Endodermal cell (in vitro differentiated cells): ENCODE measurements around the gene PLCB3. TPM values are rescaled to one million over a fixed set of nuclear protein-coding genes. Genes with fewer than 3 reads are reported as not detected.

ENCODE experiments used
- DNase-seq: peaks from one replicate; pipeline ENCODE4 v3.0.0-alpha.2; 2017
- H3K27ac ChIP-seq: 2 replicates; pipeline ENCODE4 v1.5.1; 2013; ENCODE audit warnings: mild to moderate bottlenecking, low read depth, low read length, moderate library complexity
- H3K27me3 ChIP-seq: 2 replicates; pipeline ENCODE4 v1.6.1; 2013; ENCODE audit warnings: mild to moderate bottlenecking, low read length, moderate library complexity; ENCODE audit not compliant: insufficient read depth, control insufficient read depth, poor library complexity, severe bottlenecking
- H3K36me3 ChIP-seq: 2 replicates; pipeline ENCODE4 v1.7.0; 2013; ENCODE audit warnings: mild to moderate bottlenecking, low read length, moderate library complexity; ENCODE audit not compliant: control insufficient read depth, insufficient read depth
- H3K4me1 ChIP-seq: one replicate; pipeline ENCODE4 v1.7.0; 2013; ENCODE audit warnings: low read length; ENCODE audit not compliant: control insufficient read depth, insufficient read depth
- H3K4me3 ChIP-seq: 2 replicates; pipeline ENCODE4 v1.5.1; 2013; ENCODE audit warnings: mild to moderate bottlenecking, low read length, moderate library complexity
- H3K9ac ChIP-seq: 2 replicates; pipeline ENCODE4 v1.6.1; 2013; ENCODE audit warnings: mild to moderate bottlenecking, low read length, moderate library complexity; ENCODE audit not compliant: poor library complexity, severe bottlenecking; ENCODE audit errors: extremely low read depth
- H3K9me3 ChIP-seq: 2 replicates; pipeline ENCODE4 v1.6.1; 2013; ENCODE audit warnings: mild to moderate bottlenecking, low read length, moderate library complexity; ENCODE audit not compliant: control insufficient read depth
- H3K27ac Mint-ChIP-seq: 2 replicates; pipeline ENCODE4 v1.8.0; 2020; ENCODE audit warnings: mixed read lengths
- H3K27me3 Mint-ChIP-seq: 2 replicates; pipeline ENCODE4 v1.8.0; 2021; ENCODE audit warnings: mild to moderate bottlenecking, mixed read lengths; ENCODE audit not compliant: insufficient read depth
- H3K36me3 Mint-ChIP-seq: 2 replicates; pipeline ENCODE4 v1.8.0; 2020; ENCODE audit warnings: low read depth, mixed read lengths
- H3K4me1 Mint-ChIP-seq: 2 replicates; pipeline ENCODE4 v1.8.0; 2020; ENCODE audit warnings: mixed read lengths
- H3K4me3 Mint-ChIP-seq: 2 replicates; pipeline ENCODE4 v1.8.0; 2020; ENCODE audit warnings: mild to moderate bottlenecking, moderate library complexity, mixed read lengths
- H3K9me3 Mint-ChIP-seq: 2 replicates; pipeline ENCODE4 v1.8.0; 2020; ENCODE audit warnings: mild to moderate bottlenecking, mixed read lengths
- WGBS, 2 experiments: methylation state at CpG; one replicate each; pipeline versions ENCODE4 v1.1.5 to v1.1.7; 2013; ENCODE audit warnings: missing lambda C conversion rate in 2 of 2, mixed read lengths in 1 of 2; ENCODE audit not compliant: insufficient coverage in 1 of 2, insufficient read length in 1 of 2; 5-methylcytosine and 5-hydroxymethylcytosine counted together
- total RNA-seq, 2 donors: library from RNA; stranded (reverse); fragmentation: NEBNext Ultra II Directional in 1 of 2; extraction: Animal tissue kit (Norgen Biotek cat#: 25700) in 1 of 2; gene quantifications; 2 replicates in 1 of 2; 3 replicates in 1 of 2; pipeline ENCODE4 v1.2.1, GENCODE V29; 2021
- TF ChIP-seq, protein P1 (sequence below): fragments of 200-600 bp; sonication (generic); conservative IDR thresholded peaks from 2 replicates; pipeline ENCODE4 v1.5.0; 2021; ENCODE audit warnings: antibody characterized with exemption, mild to moderate bottlenecking

The PLCB3 gene
- total RNA-seq, 2 donors from 2014 or later, result 75.0 to 83.2 TPM

DNA sequence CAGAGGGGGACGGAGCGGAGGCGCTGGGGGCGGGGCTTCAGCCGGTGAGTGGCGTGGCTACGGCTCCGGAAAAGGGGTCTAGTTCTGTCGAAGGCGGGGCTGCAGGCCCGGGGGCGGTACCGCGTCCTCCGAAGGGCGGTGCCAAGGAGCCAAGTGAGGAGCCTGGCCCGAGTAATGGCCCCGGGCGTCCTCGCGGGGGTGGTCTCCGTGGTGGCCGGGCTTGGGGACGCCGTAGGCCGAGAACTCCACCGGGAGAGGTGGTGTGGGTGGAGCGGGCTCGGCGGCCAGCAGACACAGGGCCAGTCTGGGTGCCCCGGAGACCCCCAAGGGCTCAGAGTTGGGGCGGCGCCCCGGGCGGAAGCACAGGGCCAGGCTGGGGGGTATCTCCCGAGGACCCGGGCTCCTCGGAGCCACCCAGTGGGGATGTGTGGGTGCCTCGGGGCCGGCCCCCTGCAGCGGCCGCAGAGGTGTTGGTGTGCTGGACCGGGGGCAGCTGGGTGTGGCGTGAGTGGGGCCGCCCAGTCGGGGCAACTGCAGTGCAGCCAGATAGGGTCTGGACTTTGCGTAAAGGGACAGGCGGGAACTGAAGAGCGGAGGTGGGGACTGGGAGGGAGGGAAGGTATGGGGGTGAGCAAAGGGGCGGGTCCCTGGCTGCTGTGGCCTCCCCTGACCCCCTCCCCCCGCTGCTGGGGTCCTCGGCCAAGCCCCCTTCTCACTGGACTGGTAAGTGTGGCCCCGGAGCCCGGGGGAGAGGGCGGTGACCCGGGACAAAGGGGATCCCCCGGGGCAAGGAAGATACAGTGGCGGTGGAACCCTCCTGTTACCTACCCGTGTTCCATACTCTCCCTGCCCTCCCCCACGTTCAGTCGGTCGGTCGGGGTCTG lies 9.6 kb upstream of the PLCB3 start:
- no peaks in the 10 kb centered on the region for H3K9me3 Mint-ChIP-seq
- peak; percentile 86 for DNase-seq

DNA sequence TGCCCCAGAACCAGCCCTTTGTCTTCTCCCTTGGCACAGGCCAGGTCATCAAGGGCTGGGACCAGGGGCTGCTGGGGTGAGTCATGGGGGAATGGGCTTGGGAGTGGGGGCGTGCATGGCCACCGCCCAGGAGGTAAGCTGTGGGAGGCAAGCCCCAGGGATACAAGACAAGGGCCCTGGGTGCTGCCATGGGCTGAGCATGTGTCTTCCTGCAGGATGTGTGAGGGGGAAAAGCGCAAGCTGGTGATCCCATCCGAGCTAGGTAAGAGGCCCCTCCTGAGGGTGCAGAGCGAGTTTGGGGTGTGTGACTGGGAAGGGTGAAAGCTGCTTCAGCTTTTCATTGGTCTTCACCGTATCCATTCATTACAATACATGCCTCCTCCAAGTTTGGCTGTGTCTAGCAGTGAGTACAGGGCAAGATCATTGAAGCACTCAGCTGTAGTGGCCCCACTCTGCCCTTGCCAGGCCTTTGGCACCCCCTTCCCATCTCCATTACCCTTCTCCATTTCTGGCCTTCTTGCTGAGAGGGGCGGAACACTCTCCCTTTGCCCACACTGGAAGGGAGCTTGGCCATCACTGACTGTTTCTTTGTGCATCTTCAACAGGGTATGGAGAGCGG lies 8.0 kb upstream of the PLCB3 start:
- no peak for DNase-seq
- H3K9me3 Mint-ChIP-seq, result no peaks in the 10 kb centered on the region
- WGBS, 2 experiments, result 96 to 97% methylated on average over 4 to 8 of the region's 8 CpGs
- H3K27me3 Mint-ChIP-seq, result no peaks in the 10 kb centered on the region
- Histone ChIP-seq H3K4me1 (peaks cover 7% of the 10 kb centered on the region), H3K9me3 (no peaks in the 10 kb centered on the region), H3K27ac (no peak overlapping the region), H3K4me3 (no peak overlapping the region), H3K9ac (no peak overlapping the region), H3K36me3 (peaks cover 23% of the 10 kb centered on the region), H3K27me3 (no peaks in the 10 kb centered on the region)
- H3K27ac Mint-ChIP-seq, result peak overlapping the region; percentile 48
- peaks cover 24% of the 10 kb centered on the region for H3K36me3 Mint-ChIP-seq
- peak overlapping the region; percentile 76 for H3K4me3 Mint-ChIP-seq
- peaks cover 16% of the 10 kb centered on the region for H3K4me1 Mint-ChIP-seq
- TF ChIP-seq, protein P1, sequence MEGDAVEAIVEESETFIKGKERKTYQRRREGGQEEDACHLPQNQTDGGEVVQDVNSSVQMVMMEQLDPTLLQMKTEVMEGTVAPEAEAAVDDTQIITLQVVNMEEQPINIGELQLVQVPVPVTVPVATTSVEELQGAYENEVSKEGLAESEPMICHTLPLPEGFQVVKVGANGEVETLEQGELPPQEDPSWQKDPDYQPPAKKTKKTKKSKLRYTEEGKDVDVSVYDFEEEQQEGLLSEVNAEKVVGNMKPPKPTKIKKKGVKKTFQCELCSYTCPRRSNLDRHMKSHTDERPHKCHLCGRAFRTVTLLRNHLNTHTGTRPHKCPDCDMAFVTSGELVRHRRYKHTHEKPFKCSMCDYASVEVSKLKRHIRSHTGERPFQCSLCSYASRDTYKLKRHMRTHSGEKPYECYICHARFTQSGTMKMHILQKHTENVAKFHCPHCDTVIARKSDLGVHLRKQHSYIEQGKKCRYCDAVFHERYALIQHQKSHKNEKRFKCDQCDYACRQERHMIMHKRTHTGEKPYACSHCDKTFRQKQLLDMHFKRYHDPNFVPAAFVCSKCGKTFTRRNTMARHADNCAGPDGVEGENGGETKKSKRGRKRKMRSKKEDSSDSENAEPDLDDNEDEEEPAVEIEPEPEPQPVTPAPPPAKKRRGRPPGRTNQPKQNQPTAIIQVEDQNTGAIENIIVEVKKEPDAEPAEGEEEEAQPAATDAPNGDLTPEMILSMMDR, result no peak

More for the DNA sequence above, 9.6 kb upstream of the PLCB3 start:
- peaks cover 9% of the 10 kb centered on the region for H3K4me1 Mint-ChIP-seq
- Histone ChIP-seq H3K4me1 (peaks cover 4% of the 10 kb centered on the region), H3K27me3 (no peaks in the 10 kb centered on the region), H3K9ac (peak overlapping the region; percentile 64), H3K4me3 (peak overlapping the region; percentile 95), H3K36me3 (peaks cover 28% of the 10 kb centered on the region), H3K9me3 (no peaks in the 10 kb centered on the region), H3K27ac (peak overlapping the region; percentile 68)
- TF ChIP-seq, protein P1, result peak; percentile 16
- peaks cover 33% of the 10 kb centered on the region for H3K36me3 Mint-ChIP-seq
- peak overlapping the region; percentile 96 for H3K27ac Mint-ChIP-seq
- H3K4me3 Mint-ChIP-seq, result peak overlapping the region; percentile 76
- 1 to 2% methylated on average over 11 to 63 of the region's 63 CpGs for WGBS, 2 experiments
- H3K27me3 Mint-ChIP-seq, result no peaks in the 10 kb centered on the region

DNA sequence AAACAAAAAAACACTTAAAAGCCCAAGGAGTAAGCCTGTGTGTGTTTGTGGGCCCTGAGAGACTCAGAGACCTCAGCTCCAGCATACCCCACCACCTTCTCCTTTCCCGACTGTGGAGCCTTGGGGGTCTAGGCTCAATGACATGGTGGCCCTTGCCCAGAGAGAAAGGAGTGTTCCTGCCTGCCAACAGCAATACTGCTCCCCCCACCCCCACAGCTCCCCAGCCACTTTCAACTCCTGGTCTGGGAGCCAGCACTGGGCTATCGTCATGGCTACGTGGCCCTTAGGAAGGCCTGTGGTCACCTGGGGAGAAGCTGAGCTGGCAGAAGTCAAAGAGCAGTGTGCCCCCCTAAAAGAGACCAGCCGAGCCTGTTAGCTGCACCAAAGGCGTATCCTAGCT lies 7.2 kb upstream of the PLCB3 start:
- no peak overlapping the region for H3K9ac ChIP-seq
- no peak overlapping the region for H3K27ac ChIP-seq
- H3K9me3 ChIP-seq, result no peaks in the 10 kb centered on the region
- H3K4me1 ChIP-seq, result peaks cover 11% of the 10 kb centered on the region
- H3K27me3 ChIP-seq, result no peaks in the 10 kb centered on the region
- peak overlapping the region; percentile 76 for H3K4me3 Mint-ChIP-seq
- 67 to 78% methylated on average over 2 to 5 of the region's 5 CpGs for WGBS, 2 experiments
- TF ChIP-seq, protein P1, result no peak
- peaks cover 18% of the 10 kb centered on the region for H3K36me3 Mint-ChIP-seq
- H3K27me3 Mint-ChIP-seq, result no peaks in the 10 kb centered on the region
- H3K4me3 ChIP-seq, result no peak overlapping the region
- H3K27ac Mint-ChIP-seq, result peak overlapping the region; percentile 48
- H3K36me3 ChIP-seq, result peaks cover 20% of the 10 kb centered on the region
- no peak for DNase-seq
- no peaks in the 10 kb centered on the region for H3K9me3 Mint-ChIP-seq
- H3K4me1 Mint-ChIP-seq, result peaks cover 22% of the 10 kb centered on the region
